GM12873 (cell line): ENCODE data around the gene ADAM12.

Experiments used
- TF ChIP-seq, protein P1 (sequence below): IDR thresholded peaks from 2 replicates; pipeline ENCODE4 v1.5.1; 2012; ENCODE audit warnings: low read depth, mild to moderate bottlenecking, moderate library complexity, low read length, control low read depth; ENCODE audit not compliant: insufficient read depth; ENCODE audit errors: missing control alignments

ADAM12 gene

DNA sequence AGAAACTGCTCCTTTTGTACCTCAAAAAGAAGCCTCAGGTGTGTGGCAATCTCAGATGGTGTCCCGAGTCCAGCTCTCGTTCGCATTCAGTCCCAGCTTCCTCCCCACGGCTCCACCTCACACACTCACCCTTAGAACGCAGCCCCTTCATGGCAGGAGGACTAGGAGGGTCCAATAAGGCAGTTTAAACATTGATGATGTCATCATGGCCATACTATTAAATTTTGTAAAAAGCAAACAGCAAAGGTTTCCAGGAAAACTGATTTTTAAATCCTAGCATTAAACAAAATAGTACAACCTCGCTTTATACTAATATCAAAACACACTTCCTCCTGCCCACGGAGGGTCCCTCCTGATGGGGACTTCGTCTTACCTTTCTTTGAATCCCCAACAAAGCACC, 133.0 kb downstream of the ADAM12 start:
- TF ChIP-seq, protein P1, sequence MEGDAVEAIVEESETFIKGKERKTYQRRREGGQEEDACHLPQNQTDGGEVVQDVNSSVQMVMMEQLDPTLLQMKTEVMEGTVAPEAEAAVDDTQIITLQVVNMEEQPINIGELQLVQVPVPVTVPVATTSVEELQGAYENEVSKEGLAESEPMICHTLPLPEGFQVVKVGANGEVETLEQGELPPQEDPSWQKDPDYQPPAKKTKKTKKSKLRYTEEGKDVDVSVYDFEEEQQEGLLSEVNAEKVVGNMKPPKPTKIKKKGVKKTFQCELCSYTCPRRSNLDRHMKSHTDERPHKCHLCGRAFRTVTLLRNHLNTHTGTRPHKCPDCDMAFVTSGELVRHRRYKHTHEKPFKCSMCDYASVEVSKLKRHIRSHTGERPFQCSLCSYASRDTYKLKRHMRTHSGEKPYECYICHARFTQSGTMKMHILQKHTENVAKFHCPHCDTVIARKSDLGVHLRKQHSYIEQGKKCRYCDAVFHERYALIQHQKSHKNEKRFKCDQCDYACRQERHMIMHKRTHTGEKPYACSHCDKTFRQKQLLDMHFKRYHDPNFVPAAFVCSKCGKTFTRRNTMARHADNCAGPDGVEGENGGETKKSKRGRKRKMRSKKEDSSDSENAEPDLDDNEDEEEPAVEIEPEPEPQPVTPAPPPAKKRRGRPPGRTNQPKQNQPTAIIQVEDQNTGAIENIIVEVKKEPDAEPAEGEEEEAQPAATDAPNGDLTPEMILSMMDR, result no peak

DNA sequence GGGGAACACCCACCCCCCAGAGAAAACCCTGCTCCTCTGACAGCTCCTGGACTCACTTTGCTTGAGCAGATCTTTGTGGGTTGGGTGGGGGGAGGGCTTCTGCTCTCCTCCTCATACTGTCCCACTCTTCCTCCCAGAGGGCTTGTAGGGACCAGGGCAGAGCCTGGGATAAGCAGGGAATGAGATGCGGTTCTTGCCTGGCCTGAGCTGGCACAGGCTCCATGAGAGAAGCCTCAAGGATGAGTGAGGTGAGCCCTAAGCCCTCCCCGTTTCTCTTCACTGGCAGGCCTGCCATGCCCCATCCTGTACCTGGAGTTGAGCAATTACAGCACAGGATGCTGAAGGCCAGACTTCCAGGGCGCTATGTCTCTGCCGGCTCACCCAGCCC, 134.7 kb downstream of the ADAM12 start:
- TF ChIP-seq, protein P1, result no peak

DNA sequence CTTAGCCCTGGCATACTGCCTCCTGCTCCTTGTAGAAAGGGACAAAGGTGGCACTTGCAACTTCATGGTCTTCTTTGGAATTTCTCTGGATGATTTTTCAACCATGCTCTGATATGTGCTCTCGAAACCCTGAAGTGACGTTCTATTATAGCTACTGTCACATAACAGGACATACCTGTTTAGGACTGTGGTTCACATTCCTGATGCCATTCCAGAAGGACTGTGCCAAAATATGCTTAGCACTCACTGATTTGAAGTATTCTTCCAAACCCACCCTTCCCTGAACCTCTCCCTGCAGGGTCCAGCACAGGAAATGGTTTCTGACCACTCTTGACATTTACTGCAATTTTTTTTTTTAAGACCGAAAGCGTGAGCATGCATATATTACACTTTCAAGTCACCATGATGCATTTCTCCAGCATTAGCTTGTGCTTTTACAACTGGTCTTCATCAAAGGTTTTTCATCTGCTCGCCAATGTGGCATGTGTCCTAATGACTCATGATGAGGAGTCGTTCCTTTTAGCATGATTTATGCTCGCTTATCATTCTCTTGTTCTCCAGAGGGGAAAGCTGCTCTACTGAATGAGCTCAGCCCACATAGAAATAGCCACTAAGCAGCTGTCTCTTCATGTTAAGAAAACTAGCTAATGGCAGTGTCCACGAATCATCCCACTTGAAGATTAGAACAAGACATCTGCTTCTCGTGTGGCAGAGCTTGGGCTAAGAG, 135.2 kb downstream of the ADAM12 start:
- TF ChIP-seq, protein P1, result no peak

DNA sequence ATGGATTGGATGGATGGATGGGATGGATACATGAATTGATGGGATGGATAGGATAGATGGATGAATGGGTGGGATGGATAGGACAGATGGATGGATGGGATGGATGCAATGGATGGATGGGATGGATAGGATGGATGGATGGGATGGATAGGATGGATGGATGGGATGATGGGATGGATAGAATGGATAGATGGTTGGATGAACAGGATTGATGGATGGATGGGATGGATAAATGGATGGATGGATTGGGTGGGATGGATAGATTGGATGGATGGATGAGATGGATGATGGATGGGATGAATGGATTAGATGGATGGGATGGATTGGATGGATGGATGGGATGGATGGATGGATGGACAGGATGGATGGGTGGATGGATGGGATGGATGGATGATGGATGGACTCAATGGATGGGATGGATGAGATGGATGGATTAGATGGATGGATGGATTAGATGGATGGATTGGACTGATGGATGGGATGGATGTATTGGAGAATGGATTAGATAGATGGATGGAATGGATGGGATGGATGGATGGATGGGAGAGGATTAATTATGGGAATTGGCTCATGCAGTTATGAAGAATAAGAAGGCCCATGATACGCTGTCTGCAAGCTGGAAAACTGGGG, 136.4 kb downstream of the ADAM12 start:
- TF ChIP-seq, protein P1, result no peak

DNA sequence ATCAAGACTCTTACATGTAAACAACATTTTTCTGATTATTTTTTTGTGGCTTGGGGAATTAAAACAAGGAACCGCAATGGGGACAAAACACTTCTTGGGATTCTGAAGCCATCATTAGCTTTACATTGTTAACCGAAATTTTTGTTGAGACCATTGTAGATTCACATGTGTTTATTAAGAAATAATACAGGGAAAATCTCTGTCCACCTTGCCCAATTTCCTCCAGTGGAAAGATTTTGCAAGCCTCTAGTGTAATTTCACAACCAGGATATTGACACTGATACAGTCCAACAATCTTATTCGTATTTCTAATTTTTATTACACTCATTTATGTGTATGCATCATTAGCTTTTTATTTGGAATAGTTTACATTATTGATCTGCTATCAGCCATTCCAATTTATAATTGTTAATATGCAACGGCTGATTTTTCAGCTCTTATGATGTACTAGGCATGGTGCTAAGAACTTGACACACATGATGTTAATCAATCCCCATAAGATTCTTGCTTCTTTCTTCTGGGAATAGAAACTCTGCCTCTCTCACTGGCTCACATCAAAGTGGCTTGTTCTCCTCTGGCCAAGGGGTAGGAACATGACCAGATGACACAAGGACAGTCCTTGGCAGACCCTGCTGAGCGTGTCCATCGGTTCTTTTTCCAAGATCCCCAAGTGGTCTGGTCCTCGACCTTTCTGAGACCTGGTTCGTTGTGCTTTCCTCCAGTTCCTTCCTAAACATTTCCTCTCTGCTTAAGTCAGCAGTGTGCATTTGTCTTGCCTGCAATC, 137.6 kb downstream of the ADAM12 start:
- TF ChIP-seq, protein P1, result no peak

DNA sequence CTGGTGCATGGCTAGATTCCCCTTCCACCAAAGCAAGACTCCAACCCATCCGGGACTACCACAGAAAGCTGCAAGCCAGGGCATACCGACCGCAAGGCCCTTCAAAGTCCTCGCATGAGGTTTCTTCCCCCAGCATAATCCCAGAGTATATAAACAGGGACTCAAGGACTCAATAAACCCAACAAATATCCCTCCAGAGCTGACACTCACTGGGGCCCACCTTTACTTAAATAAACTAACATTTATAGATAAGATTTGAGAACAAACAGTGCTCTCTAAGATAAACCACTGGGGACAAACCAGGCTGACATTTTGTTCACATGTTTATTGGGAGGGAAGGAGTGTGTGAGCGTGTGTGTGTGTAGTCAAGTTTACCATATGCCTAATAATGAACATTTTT, 138.2 kb downstream of the ADAM12 start:
- TF ChIP-seq, protein P1, result no peak

DNA sequence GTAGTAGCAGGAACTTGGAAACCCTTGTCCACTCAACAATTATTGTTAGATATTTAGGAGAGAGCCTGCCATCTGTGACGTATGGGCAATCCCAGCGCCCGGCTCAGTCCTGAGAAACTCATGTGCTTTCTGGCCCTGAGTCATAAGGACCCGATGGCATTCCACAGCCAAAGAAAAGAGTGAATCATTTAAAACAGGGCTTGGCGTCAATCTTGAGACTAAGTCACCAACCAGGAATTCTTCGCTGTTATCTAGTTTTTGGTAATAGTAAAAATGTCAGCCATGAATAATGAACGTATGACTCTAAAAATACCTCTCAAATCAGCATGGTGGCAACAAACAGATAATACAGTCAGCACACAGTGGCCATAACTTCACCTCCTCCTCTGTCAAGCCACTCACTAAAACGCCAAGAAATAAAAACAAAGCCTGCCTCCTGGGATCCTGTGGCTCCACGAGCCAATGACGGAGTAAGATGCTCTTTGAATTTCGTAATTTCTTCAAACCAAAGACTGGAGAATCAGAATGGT, 140.8 kb downstream of the ADAM12 start:
- TF ChIP-seq, protein P1, result no peak
